ENCODE data around the gene IL11RA. TPM values are rescaled to one million over a fixed set of nuclear protein-coding genes. Genes with fewer than 3 reads are reported as not detected.
A peak's percentile ranks its signal among the peaks of the same experiment; 100 is the strongest.

The IL11RA gene
- total and polyA plus RNA-seq, 9 of the 15 experiments (the other 6 are each of a cell fraction or from before 2014, with no cell fraction given): 0.11 to 5.8 (median 2.8) TPM

DNA sequence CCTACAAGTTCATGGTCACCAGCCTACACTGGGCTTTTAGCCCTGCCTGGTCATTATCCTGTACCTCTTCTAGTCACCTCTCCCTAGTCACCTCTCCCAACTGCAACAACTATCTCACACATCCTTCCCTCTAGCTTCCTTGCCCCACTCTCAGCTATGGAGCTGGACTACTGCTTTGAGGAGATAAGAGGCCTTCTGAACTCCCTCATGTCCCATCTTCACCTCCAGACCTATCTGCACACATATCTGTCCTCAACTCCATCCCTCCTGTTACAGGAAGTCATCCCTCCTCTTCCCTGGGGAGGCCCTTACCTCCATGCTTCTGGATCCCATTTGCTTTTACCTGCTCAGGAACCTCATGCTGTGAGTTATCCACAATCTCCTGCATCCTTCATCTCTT, 45.8 kb upstream of the IL11RA start:
- no peaks in the 10 kb centered on the region for H3K9me1 ChIP-seq (ENCODE audit: control insufficient read depth, insufficient read depth, low read length)
- no TSS peak for BruUV-seq (replicated peaks)
- intact Hi-C loops (cut with micrococcal nuclease) (no loop called here), in situ Hi-C loops (cut with MboI) (loop anchor here (10.0 kb wide), 1 partner anchor 201 kb away; no protein-coding TSS in a partner anchor)
- CTCF ChIA-PET (ENCODE audit: low intra/inter-chr PET ratio): no interaction called here
- peaks cover 5% of the 10 kb centered on the region; the same call in 1 of the 2 replicates for H4K20me1 ChIP-seq (replicated peaks; ENCODE audit: control insufficient read depth, insufficient read depth, low read length)
- H3K9ac ChIP-seq (ENCODE audit: insufficient read depth in 1 of 2, low read depth in 2 of 2, low read length in 2 of 2): no peak overlapping the region
- no peaks in the 10 kb centered on the region for H3K9me3 ChIP-seq (replicated peaks; ENCODE audit: control insufficient read depth, insufficient read depth, low read depth, low read length)
- no peak overlapping the region for H3K27ac ChIP-seq (ENCODE audit: extremely low read depth, low read depth, low read length)
- no peak overlapping the region for H2AFZ ChIP-seq (ENCODE audit: low read depth, low read length)
- H3K27me3 ChIP-seq (ENCODE audit: control insufficient read depth in 2 of 2, insufficient read depth in 2 of 2, low read length in 2 of 2): no peaks in the 10 kb centered on the region
- POLR2A ChIA-PET: interaction anchor here (0.6 kb wide), 1 partner anchor 41 kb away, joined by 3 read pairs; no protein-coding TSS in a partner anchor
- peak; percentile 33 to 61 (median 46) for DNase-seq (ENCODE audit: extremely low read depth in 1 of 4, low spot score in 3 of 4)
- H3K36me3 ChIP-seq (ENCODE audit: control insufficient read depth, insufficient read depth, low read length): peaks cover 10% of the 10 kb centered on the region; the same call in 1 of the 3 replicates
- ATAC-seq: peak; percentile 26; the same call in 2 of the 3 replicates
- H3K4me1 ChIP-seq (replicated peaks in 1 of 2; ENCODE audit: control insufficient read depth in 2 of 2, insufficient read depth in 2 of 2, low read length in 2 of 2): peaks cover 5 to 8% of the 10 kb centered on the region in 2 experiments; a peak in 4 of 5 replicates
- no peak overlapping the region for H3K4me3 ChIP-seq
- FAIRE-seq: peak; percentile 42
- H3K79me2 ChIP-seq (ENCODE audit: control insufficient read depth, insufficient read depth, low read length): peaks cover 10% of the 10 kb centered on the region
- H3K4me2 ChIP-seq (ENCODE audit: insufficient read depth, low read length): no peak overlapping the region
- TF ChIP-seq ZKSCAN8 (CRISPR knock-in tag; IDR thresholded peaks at IDR 0.05) (no peak), CHAMP1 (IDR thresholded peaks at IDR 0.05) (no peak), TRIM24 (IDR thresholded peaks at IDR 0.05) (peak in 1 of 2 experiments; percentile 18; a peak in 1 of 4 replicates), IRF9 (tag; IDR thresholded peaks at IDR 0.05) (no peak), DPF2 (IDR thresholded peaks at IDR 0.05) (peak; percentile 37; the same call in 1 of the 2 replicates), TAL1 (IDR thresholded peaks at IDR 0.05) (peak; percentile 63), TCF3 (CRISPR knock-in tag; IDR thresholded peaks at IDR 0.05) (peak; percentile 82), USF1 (CRISPR knock-in tag; IDR thresholded peaks at IDR 0.05) (no peak), NFYB (IDR thresholded peaks at IDR 0.05; ENCODE audit: extremely low read depth, insufficient read length) (no peak), CBFA2T2 (conservative IDR thresholded peaks at IDR 0.05) (peak; percentile 77), TEAD4 (IDR thresholded peaks at IDR 0.05; ENCODE audit: low read length) (peak; percentile 29; the same call in 1 of the 2 replicates), TEAD4 (CRISPR knock-in tag; IDR thresholded peaks at IDR 0.05; ENCODE audit: borderline replicate concordance) (no peak), CEBPB (tag; IDR thresholded peaks at IDR 0.05) (no peak), SP2 (IDR thresholded peaks at IDR 0.05; ENCODE audit: extremely low read depth, low read depth, low read length, poor library complexity, severe bottlenecking) (no peak), NCOR1 (IDR thresholded peaks at IDR 0.05) (peak; percentile 66), ELK1 (CRISPR knock-in tag; IDR thresholded peaks at IDR 0.05) (no peak), POLR3G (IDR thresholded peaks at IDR 0.05; ENCODE audit: extremely low read depth, insufficient read length, insufficient replicate concordance) (no peak)
- TF ChIP-seq, protein P1, sequence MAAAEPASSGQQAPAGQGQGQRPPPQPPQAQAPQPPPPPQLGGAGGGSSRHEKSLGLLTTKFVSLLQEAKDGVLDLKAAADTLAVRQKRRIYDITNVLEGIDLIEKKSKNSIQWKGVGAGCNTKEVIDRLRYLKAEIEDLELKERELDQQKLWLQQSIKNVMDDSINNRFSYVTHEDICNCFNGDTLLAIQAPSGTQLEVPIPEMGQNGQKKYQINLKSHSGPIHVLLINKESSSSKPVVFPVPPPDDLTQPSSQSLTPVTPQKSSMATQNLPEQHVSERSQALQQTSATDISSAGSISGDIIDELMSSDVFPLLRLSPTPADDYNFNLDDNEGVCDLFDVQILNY (CRISPR knock-in tag; IDR thresholded peaks at IDR 0.05): no peak
